GM12891 (cell line): Measurements from ENCODE around the gene MMEL1.

Experiments
- POLR2A ChIP-seq: IDR thresholded peaks from 2 replicates; pipeline ENCODE4 v1.6.1; 2011; ENCODE audit warnings: low read depth, low read length, control low read depth
- POLR2AphosphoS5 ChIP-seq: IDR thresholded peaks from 2 replicates; pipeline ENCODE4 v1.6.1; 2011; ENCODE audit warnings: low read depth, low read length, control low read depth
- POU2F2 ChIP-seq: IDR thresholded peaks from 2 replicates; pipeline ENCODE4 v1.6.1; 2011; ENCODE audit warnings: low read depth, mild to moderate bottlenecking, control low read depth, low read length, moderate library complexity
- SPI1 ChIP-seq: IDR thresholded peaks from 2 replicates; pipeline ENCODE4 v1.6.1; 2011; ENCODE audit warnings: low read depth, low read length, control low read depth
- TAF1 ChIP-seq: IDR thresholded peaks from 2 replicates; pipeline ENCODE4 v1.6.1; 2011; ENCODE audit warnings: low read depth, low read length, control low read depth

- TF ChIP-seq POLR2A (peak; percentile 37; the same call in 1 of the 2 replicates), POLR2AphosphoS5 (no peak), TAF1 (no peak), SPI1 (no peak), POU2F2 (no peak)
Observed at GRCh38 chr1:2561898-2562895, 70.6 kb downstream of the MMEL1 start.
